HG03135 (cell line): ENCODE measurements around the gene DNAH8.
"Not testable (repeated sequence)": the region's sequence is repeated elsewhere in the genome, so short reads cannot be mapped to it uniquely, and the experiment has no call there.

Source experiments
- ATAC-seq: cut with Tn5 transposase; IDR thresholded peaks from one replicate; pipeline ENCODE4 v1.9.1; 2021; ENCODE audit warnings: mild to moderate bottlenecking, moderate library complexity; ENCODE audit not compliant: unreplicated experiment

The DNAH8 gene

DNA sequence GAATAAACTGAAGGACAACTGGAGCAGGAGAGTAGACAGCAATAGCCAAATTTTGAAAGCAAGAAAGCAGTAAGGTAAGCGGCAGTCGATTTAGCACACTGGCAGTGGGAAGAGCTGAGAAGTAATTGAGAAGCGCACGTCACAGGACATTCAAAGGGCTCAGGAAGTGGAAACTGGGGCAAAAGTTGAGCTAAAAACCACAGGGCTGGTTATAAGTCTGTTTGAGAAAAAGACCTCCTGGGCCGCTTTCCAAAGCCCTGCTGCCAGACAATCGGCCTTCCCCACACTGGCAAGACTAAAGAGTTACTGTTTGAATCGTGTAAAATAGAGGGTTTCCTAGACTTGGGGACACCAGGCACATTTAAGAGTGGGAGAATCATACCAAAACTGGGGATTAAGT is 161.4 kb downstream of the DNAH8 start:
- ATAC-seq: no peak

GRCh38 chr6:38877721-38878120 is 162.6 kb downstream of the DNAH8 start:
- no peak for ATAC-seq

GRCh38 chr6:38882157-38882556 is 167.0 kb downstream of the DNAH8 start:
- no peak for ATAC-seq

- no peak for ATAC-seq
Measured at GRCh38 chr6:38897507-38897906, 182.4 kb downstream of the DNAH8 start.

- ATAC-seq: no peak
Measured at GRCh38 chr6:38901802-38902522, 186.9 kb downstream of the DNAH8 start.

- no peak for ATAC-seq
Measured at GRCh38 chr6:38906582-38906981, 191.5 kb downstream of the DNAH8 start.

- no peak for ATAC-seq
Measured at GRCh38 chr6:38907264-38907663, 192.2 kb downstream of the DNAH8 start.

DNA sequence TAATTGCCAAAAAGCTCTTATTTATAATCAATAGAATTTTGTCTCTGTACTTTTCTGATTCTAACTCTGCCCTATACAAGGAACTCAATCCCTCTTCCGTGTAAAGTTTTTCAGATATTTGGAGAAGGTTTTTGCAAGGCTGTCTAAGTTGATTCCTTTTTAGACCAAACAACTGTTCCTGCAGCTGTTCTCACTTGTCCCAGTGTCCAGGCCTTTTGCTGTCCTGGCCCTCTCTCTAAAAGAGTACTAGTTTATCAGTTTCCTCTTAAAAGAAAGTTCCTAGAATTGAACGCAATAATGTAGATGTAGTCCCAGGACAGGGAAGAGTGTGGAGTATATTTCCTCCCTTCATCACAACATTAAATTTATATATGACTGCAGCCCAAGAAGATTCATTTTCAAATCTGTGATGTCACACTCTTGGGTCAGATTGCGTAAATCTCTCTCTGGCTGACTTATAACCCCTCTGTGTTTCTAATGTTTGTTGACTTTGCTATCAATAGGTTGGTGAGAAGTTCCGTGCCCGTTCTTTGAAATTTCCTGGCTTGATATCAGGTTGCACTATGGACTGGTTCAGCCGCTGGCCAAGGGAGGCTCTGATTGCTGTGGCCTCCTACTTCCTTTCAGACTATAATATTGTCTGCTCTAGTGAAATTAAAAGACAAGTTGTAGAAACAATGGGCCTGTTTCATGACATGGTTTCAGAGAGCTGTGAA is 194.1 kb downstream of the DNAH8 start:
- ATAC-seq: no peak

GRCh38 chr6:38910207-38910606 is 195.1 kb downstream of the DNAH8 start:
- ATAC-seq: no peak

DNA sequence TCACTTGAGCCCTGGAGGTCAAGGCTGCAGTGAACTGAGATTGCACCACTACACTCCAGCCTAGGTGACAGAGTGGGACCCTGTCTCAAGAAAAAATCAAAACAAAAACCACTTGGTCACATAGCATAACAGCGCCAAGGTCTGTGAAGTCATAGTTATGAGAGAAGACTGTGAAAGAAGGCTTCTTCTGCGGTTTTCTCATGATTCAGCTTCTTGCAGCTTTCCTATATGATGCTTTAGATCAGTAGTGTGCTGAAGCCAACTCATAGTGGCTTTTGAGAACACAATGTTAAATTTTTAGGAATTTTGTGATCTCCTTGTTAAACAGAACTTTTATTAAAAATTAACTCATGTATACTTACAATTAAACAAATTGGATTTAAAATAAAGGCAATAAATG is 197.3 kb downstream of the DNAH8 start:
- ATAC-seq: no peak

GRCh38 chr6:38915205-38915925 is 200.3 kb downstream of the DNAH8 start:
- ATAC-seq: no peak

DNA sequence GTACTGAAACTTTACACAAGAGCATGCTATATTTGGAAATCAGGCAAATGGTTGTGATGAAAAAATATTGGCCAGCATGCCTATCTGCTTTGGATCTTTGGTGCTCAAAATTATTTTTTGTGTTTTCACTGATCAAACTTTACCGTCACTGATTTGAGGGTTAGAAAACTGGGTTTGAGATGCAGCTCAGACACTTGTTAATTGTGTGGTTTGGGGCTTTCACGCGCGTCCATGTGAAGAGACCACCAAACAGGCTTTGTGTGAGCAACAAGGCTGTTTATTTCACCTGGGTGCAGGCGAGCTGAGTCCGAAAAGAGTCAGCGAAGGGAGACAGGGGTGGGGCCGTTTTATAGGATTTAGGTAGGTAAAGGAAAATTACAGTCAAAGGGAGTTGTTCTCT is 206.4 kb downstream of the DNAH8 start:
- ATAC-seq: not testable (repeated sequence)

- no peak for ATAC-seq
Measured at GRCh38 chr6:38924791-38925509, 209.8 kb downstream of the DNAH8 start.

GRCh38 chr6:38929560-38929959 is 214.4 kb downstream of the DNAH8 start:
- no peak for ATAC-seq

- no peak for ATAC-seq
Measured at GRCh38 chr6:38933426-38933825, 218.3 kb downstream of the DNAH8 start.

- no peak for ATAC-seq
Measured at GRCh38 chr6:38935051-38935450, 219.9 kb downstream of the DNAH8 start.

GRCh38 chr6:38937839-38938613 is 222.9 kb downstream of the DNAH8 start:
- no peak for ATAC-seq

GRCh38 chr6:38938741-38939140 is 223.6 kb downstream of the DNAH8 start:
- ATAC-seq: no peak

DNA sequence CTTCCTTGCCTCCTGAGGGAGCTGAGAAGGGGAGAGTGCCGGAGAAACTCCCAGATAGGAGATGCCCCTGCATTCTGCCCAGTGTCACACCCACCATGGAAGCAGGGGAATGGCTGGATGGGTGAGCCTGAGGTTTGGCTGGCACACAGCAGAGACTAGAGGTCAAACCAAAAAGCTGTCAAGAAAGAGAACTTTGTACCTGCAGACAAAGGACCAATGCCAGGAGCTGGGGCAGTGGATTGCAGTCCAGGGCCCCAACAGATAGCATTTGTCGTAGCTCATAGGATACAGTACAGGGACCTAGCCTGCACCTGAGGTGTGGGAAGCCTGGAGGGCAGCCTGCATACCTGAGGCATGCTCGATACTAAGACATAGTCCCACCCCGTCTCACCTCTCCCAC is 227.3 kb downstream of the DNAH8 start:
- ATAC-seq: no peak

GRCh38 chr6:38942965-38943364 is 227.9 kb downstream of the DNAH8 start:
- no peak for ATAC-seq
